Measurements from ENCODE around the gene TMPRSS3. TPM values are rescaled to one million over a fixed set of nuclear protein-coding genes. Genes with fewer than 3 reads are reported as not detected.

Gene TMPRSS3
- total RNA-seq, 2 experiments from 2014 or later: 10.9 to 11.5 TPM

DNA sequence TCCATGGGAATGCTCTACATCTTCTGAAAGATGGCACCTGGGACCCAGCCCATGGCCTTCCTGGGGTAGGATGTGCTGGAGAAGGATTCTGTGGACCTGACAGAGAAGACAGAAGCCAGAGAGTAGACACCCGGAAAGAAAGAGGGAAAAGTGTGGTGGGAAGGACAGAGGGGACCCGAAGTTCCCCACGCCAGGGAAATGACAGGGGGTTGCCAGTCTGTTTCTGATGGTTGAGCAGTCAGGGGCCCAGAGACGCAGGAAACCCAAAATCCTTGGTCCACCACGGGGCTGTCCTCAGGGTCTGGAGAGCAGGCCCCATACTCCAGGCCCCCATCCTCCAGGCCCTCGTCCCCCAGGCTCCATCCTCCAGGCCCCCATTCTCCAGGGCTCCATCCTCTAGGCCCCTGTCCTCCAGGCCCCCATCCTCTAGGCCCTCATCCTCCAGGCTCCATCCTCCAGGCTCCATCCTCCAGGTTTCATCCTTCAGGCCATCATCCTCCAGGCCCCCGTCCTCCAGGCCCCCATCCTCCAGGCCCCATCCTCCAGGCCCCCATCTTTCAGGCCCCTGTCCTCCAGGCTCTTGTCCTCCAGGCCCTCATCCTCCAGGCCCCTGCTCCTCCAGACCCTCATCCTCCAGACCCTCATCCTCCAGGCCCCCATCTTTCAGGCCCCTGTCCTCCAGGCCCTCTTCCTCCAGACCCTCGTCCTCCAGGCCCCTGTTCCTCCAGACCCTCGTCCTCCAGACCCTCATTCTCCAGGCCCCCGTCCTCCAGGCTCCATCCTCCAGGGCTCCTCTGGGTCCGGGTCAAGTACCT lies 44.0 kb downstream of the TMPRSS3 start:
- intact Hi-C loops (cut with micrococcal nuclease): no loop called here
- H3K4me3 Mint-ChIP-seq: no peak overlapping the region
- no peak overlapping the region for H3K27ac Mint-ChIP-seq
- no peaks in the 10 kb centered on the region for H3K27me3 Mint-ChIP-seq (ENCODE audit: low read depth)
- no peaks in the 10 kb centered on the region for H3K4me1 Mint-ChIP-seq (ENCODE audit: low read depth)
- H3K36me3 Mint-ChIP-seq (ENCODE audit: low read depth): peaks cover 3% of the 10 kb centered on the region
- peaks cover 16% of the 10 kb centered on the region for H3K9me3 Mint-ChIP-seq
- DNase-seq: no peak
- CTCF ChIA-PET: no interaction called here

GRCh38 chr21:42350927-42351426 lies 44.9 kb downstream of the TMPRSS3 start, which contains the start of gene TFF2:
TSS of gene TFF2 (minus strand) at chr21:42350994. CDS start at chr21:42350957, 37 bp downstream.
- no peaks in the 10 kb centered on the region for H3K4me1 Mint-ChIP-seq (ENCODE audit: low read depth)
- H3K27ac Mint-ChIP-seq: no peak within 1 kb of the TSS
- intact Hi-C loops (cut with micrococcal nuclease): no loop called here
- CTCF ChIA-PET: interaction anchor here (2.8 kb wide), 1 partner anchor 13 kb away, joined by 12 read pairs; no protein-coding TSS in a partner anchor
- DNase-seq: no peak
- peaks cover 15% of the 10 kb centered on the region for H3K9me3 Mint-ChIP-seq
- no peak within 1 kb of the TSS for H3K4me3 Mint-ChIP-seq
- H3K36me3 Mint-ChIP-seq (ENCODE audit: low read depth): peaks cover 3% of the 10 kb centered on the region
- H3K27me3 Mint-ChIP-seq (ENCODE audit: low read depth): no peaks in the 10 kb centered on the region

GRCh38 chr21:42350318-42350910 lies 45.4 kb downstream of the TMPRSS3 start:
- H3K4me3 Mint-ChIP-seq: no peak overlapping the region
- CTCF ChIA-PET: interaction anchor here (0.6 to 2.8 kb wide), 2 partner anchors 12 to 39 kb away, joined by 3 to 12 read pairs; no protein-coding TSS in a partner anchor
- intact Hi-C loops (cut with micrococcal nuclease): no loop called here
- no peak for DNase-seq
- H3K9me3 Mint-ChIP-seq: peaks cover 10% of the 10 kb centered on the region
- H3K27me3 Mint-ChIP-seq (ENCODE audit: low read depth): no peaks in the 10 kb centered on the region
- no peaks in the 10 kb centered on the region for H3K4me1 Mint-ChIP-seq (ENCODE audit: low read depth)
- peaks cover 3% of the 10 kb centered on the region for H3K36me3 Mint-ChIP-seq (ENCODE audit: low read depth)
- H3K27ac Mint-ChIP-seq: no peak overlapping the region

- Mint-ChIP-seq H3K27me3 (ENCODE audit: low read depth) (no peaks in the 10 kb centered on the region), H3K4me1 (ENCODE audit: low read depth) (no peaks in the 10 kb centered on the region), H3K36me3 (ENCODE audit: low read depth) (peaks cover 3% of the 10 kb centered on the region), H3K4me3 (no peak overlapping the region), H3K9me3 (peaks cover 7% of the 10 kb centered on the region), H3K27ac (no peak overlapping the region)
- intact Hi-C loops (cut with micrococcal nuclease): no loop called here
- DNase-seq: no peak
- CTCF ChIA-PET: interaction anchor here (0.5 to 2.8 kb wide), 4 partner anchors 12 to 186 kb away, joined by 3 to 12 read pairs (median 4); no protein-coding TSS in a partner anchor
Observed at GRCh38 chr21:42349420-42350317, 46.2 kb downstream of the TMPRSS3 start.

GRCh38 chr21:42348762-42349161 lies 47.1 kb downstream of the TMPRSS3 start:
- DNase-seq: no peak
- no peak overlapping the region for H3K4me3 Mint-ChIP-seq
- no peaks in the 10 kb centered on the region for H3K4me1 Mint-ChIP-seq (ENCODE audit: low read depth)
- CTCF ChIA-PET: interaction anchor here (0.6 to 2.8 kb wide), 4 partner anchors 11 to 193 kb away, joined by 3 to 12 read pairs (median 4); no protein-coding TSS in a partner anchor
- H3K27me3 Mint-ChIP-seq (ENCODE audit: low read depth): no peaks in the 10 kb centered on the region
- no peaks in the 10 kb centered on the region for H3K36me3 Mint-ChIP-seq (ENCODE audit: low read depth)
- H3K27ac Mint-ChIP-seq: no peak overlapping the region
- intact Hi-C loops (cut with micrococcal nuclease): no loop called here
- H3K9me3 Mint-ChIP-seq: peaks cover 3% of the 10 kb centered on the region

- CTCF ChIA-PET: no interaction called here
- intact Hi-C loops (cut with micrococcal nuclease): no loop called here
Observed at GRCh38 chr21:42347601-42348327, 48.1 kb downstream of the TMPRSS3 start.

GRCh38 chr21:42346866-42347600 lies 48.8 kb downstream of the TMPRSS3 start:
- CTCF ChIA-PET: interaction anchor here (0.7 to 0.9 kb wide), 2 partner anchors 9 to 36 kb away, joined by 3 read pairs; no protein-coding TSS in a partner anchor
- intact Hi-C loops (cut with micrococcal nuclease): no loop called here
- H3K36me3 Mint-ChIP-seq (ENCODE audit: low read depth): no peaks in the 10 kb centered on the region

More at GRCh38 chr21:42347601-42348327, 48.1 kb downstream of the TMPRSS3 start:
- Mint-ChIP-seq H3K4me3 (no peak overlapping the region), H3K36me3 (ENCODE audit: low read depth) (no peaks in the 10 kb centered on the region), H3K27ac (no peak overlapping the region), H3K27me3 (ENCODE audit: low read depth) (no peaks in the 10 kb centered on the region), H3K9me3 (no peaks in the 10 kb centered on the region), H3K4me1 (ENCODE audit: low read depth) (no peaks in the 10 kb centered on the region)
- no peak for DNase-seq

DNA sequence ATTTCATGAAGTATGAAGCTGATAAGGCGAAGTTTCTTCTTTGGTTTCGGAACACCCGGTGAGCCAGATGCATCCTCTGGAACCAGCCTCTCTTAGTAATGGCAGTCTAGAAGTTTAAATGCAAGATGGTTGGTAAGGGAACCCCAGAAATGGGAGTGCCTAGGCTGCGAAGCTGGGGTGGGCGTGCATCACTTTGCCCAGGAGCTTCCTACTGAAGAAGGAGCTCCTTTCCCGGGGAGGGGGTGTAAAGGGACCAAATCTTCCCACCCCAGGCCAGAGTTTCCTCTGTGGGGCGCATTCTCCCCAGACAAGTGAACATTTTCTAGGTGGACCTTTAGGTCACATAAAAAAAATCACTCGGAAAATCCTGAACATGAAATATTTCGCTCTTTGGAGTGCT lies 49.4 kb downstream of the TMPRSS3 start:
- Mint-ChIP-seq H3K27me3 (ENCODE audit: low read depth) (no peaks in the 10 kb centered on the region), H3K4me3 (no peak overlapping the region), H3K36me3 (ENCODE audit: low read depth) (no peaks in the 10 kb centered on the region), H3K4me1 (ENCODE audit: low read depth) (no peaks in the 10 kb centered on the region), H3K27ac (no peak overlapping the region), H3K9me3 (no peaks in the 10 kb centered on the region)
- DNase-seq: no peak
- intact Hi-C loops (cut with micrococcal nuclease): no loop called here
- CTCF ChIA-PET: interaction anchor here (0.7 to 0.9 kb wide), 2 partner anchors 8 to 35 kb away, joined by 3 read pairs; no protein-coding TSS in a partner anchor

More at GRCh38 chr21:42346866-42347600, 48.8 kb downstream of the TMPRSS3 start:
- no peak for DNase-seq
- Mint-ChIP-seq H3K27me3 (ENCODE audit: low read depth) (no peaks in the 10 kb centered on the region), H3K9me3 (no peaks in the 10 kb centered on the region), H3K27ac (no peak overlapping the region), H3K4me3 (no peak overlapping the region), H3K4me1 (ENCODE audit: low read depth) (no peaks in the 10 kb centered on the region)

DNA sequence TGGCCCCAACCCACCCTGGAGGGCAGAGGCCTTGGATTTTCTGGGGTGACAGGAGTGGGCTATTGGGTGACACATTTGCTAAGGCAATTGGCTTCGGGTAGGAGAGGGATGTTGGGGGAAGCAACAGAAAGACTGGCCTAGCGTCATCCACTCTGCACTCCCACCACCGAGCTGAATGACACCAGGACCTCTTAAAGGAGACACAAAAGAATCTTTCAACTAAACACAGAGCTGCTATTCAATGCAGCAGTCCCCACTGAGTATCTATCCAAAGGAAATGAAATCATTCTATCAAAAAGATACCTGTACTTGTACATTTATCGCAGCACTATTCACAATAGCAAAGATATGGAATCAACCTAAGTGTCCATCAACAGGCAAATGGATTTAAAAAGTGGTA lies 51.2 kb downstream of the TMPRSS3 start:
- Mint-ChIP-seq H3K4me1 (ENCODE audit: low read depth) (no peaks in the 10 kb centered on the region), H3K4me3 (no peak overlapping the region), H3K27me3 (ENCODE audit: low read depth) (no peaks in the 10 kb centered on the region), H3K9me3 (no peaks in the 10 kb centered on the region), H3K27ac (no peak overlapping the region), H3K36me3 (ENCODE audit: low read depth) (no peaks in the 10 kb centered on the region)
- CTCF ChIA-PET: interaction anchor here (1.2 kb wide), 1 partner anchor 16 kb away, joined by 4 read pairs; no protein-coding TSS in a partner anchor
- intact Hi-C loops (cut with micrococcal nuclease): no loop called here
- no peak for DNase-seq

- no peak for DNase-seq
- Mint-ChIP-seq H3K27ac (no peak overlapping the region), H3K36me3 (ENCODE audit: low read depth) (no peaks in the 10 kb centered on the region), H3K27me3 (ENCODE audit: low read depth) (no peaks in the 10 kb centered on the region), H3K4me1 (ENCODE audit: low read depth) (no peaks in the 10 kb centered on the region), H3K9me3 (no peaks in the 10 kb centered on the region), H3K4me3 (no peak overlapping the region)
- intact Hi-C loops (cut with micrococcal nuclease): no loop called here
- CTCF ChIA-PET: interaction anchor here (1.2 kb wide), 1 partner anchor 17 kb away, joined by 4 read pairs; no protein-coding TSS in a partner anchor
Observed at GRCh38 chr21:42343963-42344510, 51.8 kb downstream of the TMPRSS3 start.
